ENCODE results near the gene TAGAP.
"Not testable (repeated sequence)": the region's sequence is repeated elsewhere in the genome, so short reads cannot be mapped to it uniquely, and the experiment has no call there.

- not testable (repeated sequence) for TF ChIP-seq CTCF (IDR thresholded peaks at IDR 0.05; ENCODE audit: low read length); EZH2 (IDR thresholded peaks at IDR 0.05; ENCODE audit: borderline replicate concordance, low read length)
Observed at GRCh38 chr6:158989711-158990110, 55.1 kb downstream of the TAGAP start.

All from OCI-LY1 (cell line).